ENCODE results near the gene SCLT1. TPM values are rescaled to one million over a fixed set of nuclear protein-coding genes. Genes with fewer than 3 reads are reported as not detected.
A peak's percentile ranks its signal among the peaks of the same experiment; 100 is the strongest.

The SCLT1 gene
- total and polyA plus RNA-seq, 2 donors (not counting 1 experiment from before 2014, with no cell fraction given), result 3.5 to 27.2 TPM

DNA sequence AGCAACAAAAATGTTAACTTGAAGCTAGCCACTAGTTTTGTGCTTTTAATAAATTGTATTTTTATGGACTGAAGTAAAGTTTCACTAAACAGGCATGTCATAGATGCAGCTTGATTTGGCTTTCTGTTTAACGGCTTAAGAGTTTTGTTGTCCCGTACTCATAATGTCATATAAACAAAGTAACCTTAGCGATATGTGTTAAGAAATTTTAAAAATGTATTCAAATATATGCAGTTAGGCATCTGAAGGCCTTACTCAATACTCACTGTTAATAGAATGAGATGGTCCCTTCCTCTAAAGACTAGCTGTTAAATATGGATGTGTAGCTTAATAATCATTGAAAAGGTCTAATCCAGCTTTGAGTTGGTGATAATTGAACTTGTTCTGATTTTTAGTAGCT is 1.0 kb upstream of the SCLT1 start:
- peaks cover 53% of the 10 kb centered on the region for H3K79me2 ChIP-seq (ENCODE audit: control insufficient read depth, insufficient read depth, low read length)
- no peaks in the 10 kb centered on the region for H3K27me3 Mint-ChIP-seq
- no peaks in the 10 kb centered on the region for H3K27me3 ChIP-seq (replicated peaks in 1 of 4; ENCODE audit: control extremely low read depth in 1 of 4, control insufficient read depth in 3 of 4, insufficient read depth in 4 of 4, low read length in 3 of 4)
- intact Hi-C loops (cut with micrococcal nuclease), result loop anchor here (5.0 kb wide), 2 partner anchors 177 to 1212 kb away; partner anchors contain the start of gene PLK4
- whole genome bisulfite sequencing (ENCODE audit: insufficient coverage), result no CpG with 5 or more reads among the region's 3 CpGs
- peak overlapping the region in 1 of 5 experiments; percentile 79 for H3K4me3 ChIP-seq (ENCODE audit: control extremely low read depth in 1 of 5, extremely low read depth in 1 of 5, insufficient read depth in 1 of 5, low read depth in 2 of 5, low read length in 4 of 5)
- H3K36me3 ChIP-seq (replicated peaks in 1 of 2; ENCODE audit: control extremely low read depth in 1 of 2, control insufficient read depth in 1 of 2, extremely low read depth in 1 of 2, insufficient read depth in 2 of 2, low read length in 1 of 2), result peaks cover 0 to 1% of the 10 kb centered on the region in 2 experiments
- H3K4me1 Mint-ChIP-seq, result peaks cover 37% of the 10 kb centered on the region
- ChIA-PET POLR2A (no interaction called here), CTCF (no interaction called here)
- H3K4me3 Mint-ChIP-seq, result no peak overlapping the region
- DNase-seq (no peak), ATAC-seq (ENCODE audit: low read depth) (no peak)
- H3K4me1 ChIP-seq (ENCODE audit: control insufficient read depth in 2 of 2, insufficient read depth in 2 of 2, low read length in 2 of 2), result peaks cover 22 to 43% of the 10 kb centered on the region in 2 donors
- TF ChIP-seq, protein P1, sequence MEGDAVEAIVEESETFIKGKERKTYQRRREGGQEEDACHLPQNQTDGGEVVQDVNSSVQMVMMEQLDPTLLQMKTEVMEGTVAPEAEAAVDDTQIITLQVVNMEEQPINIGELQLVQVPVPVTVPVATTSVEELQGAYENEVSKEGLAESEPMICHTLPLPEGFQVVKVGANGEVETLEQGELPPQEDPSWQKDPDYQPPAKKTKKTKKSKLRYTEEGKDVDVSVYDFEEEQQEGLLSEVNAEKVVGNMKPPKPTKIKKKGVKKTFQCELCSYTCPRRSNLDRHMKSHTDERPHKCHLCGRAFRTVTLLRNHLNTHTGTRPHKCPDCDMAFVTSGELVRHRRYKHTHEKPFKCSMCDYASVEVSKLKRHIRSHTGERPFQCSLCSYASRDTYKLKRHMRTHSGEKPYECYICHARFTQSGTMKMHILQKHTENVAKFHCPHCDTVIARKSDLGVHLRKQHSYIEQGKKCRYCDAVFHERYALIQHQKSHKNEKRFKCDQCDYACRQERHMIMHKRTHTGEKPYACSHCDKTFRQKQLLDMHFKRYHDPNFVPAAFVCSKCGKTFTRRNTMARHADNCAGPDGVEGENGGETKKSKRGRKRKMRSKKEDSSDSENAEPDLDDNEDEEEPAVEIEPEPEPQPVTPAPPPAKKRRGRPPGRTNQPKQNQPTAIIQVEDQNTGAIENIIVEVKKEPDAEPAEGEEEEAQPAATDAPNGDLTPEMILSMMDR (IDR thresholded peaks at IDR 0.05), result no peak
- TF ChIP-seq EZH2 (IDR thresholded peaks at IDR 0.05; ENCODE audit: borderline replicate concordance, insufficient read depth, low read depth, low read length, poor library complexity, severe bottlenecking), result no peak
- no peaks in the 10 kb centered on the region for H3K9me3 ChIP-seq (ENCODE audit: control extremely low read depth in 1 of 3, control insufficient read depth in 2 of 3, insufficient read depth in 1 of 3, low read length in 2 of 3)
- H3K27ac ChIP-seq (ENCODE audit: low read length in 2 of 2), result peak overlapping the region; percentile 7 to 96
- H2AFZ ChIP-seq (ENCODE audit: insufficient read depth, low read depth, low read length, poor library complexity, severe bottlenecking), result no peak overlapping the region
- H4K20me1 ChIP-seq (ENCODE audit: control insufficient read depth, insufficient read depth, low read length, poor library complexity, severe bottlenecking), result no peaks in the 10 kb centered on the region
- peak overlapping the region; percentile 77 for H3K4me2 ChIP-seq (replicated peaks; ENCODE audit: low read depth, low read length, poor library complexity, severe bottlenecking)
- H3K27ac Mint-ChIP-seq, result no peak overlapping the region
- peak overlapping the region; percentile 85 for H3K9ac ChIP-seq (ENCODE audit: low read length)
- H3K9me3 Mint-ChIP-seq (ENCODE audit: insufficient read depth), result no peaks in the 10 kb centered on the region

GRCh38 chr4:129092631-129093190 is 628 bp downstream of the SCLT1 start:
- Histone ChIP-seq H3K27ac (ENCODE audit: low read length in 2 of 2) (peak overlapping the region; percentile 95 to 96), H3K4me3 (ENCODE audit: control extremely low read depth in 1 of 5, extremely low read depth in 1 of 5, insufficient read depth in 1 of 5, low read depth in 2 of 5, low read length in 4 of 5) (peak overlapping the region; percentile 79 to 98 (median 95)), H3K4me1 (ENCODE audit: control insufficient read depth in 2 of 2, insufficient read depth in 2 of 2, low read length in 2 of 2) (peaks cover 22 to 43% of the 10 kb centered on the region in 2 donors), H3K27me3 (replicated peaks in 1 of 4; ENCODE audit: control extremely low read depth in 1 of 4, control insufficient read depth in 3 of 4, insufficient read depth in 4 of 4, low read length in 3 of 4) (no peaks in the 10 kb centered on the region), H4K20me1 (ENCODE audit: control insufficient read depth, insufficient read depth, low read length, poor library complexity, severe bottlenecking) (no peaks in the 10 kb centered on the region), H2AFZ (ENCODE audit: insufficient read depth, low read depth, low read length, poor library complexity, severe bottlenecking) (peak overlapping the region; percentile 85), H3K4me2 (replicated peaks; ENCODE audit: low read depth, low read length, poor library complexity, severe bottlenecking) (peak overlapping the region; percentile 77), H3K9ac (ENCODE audit: low read length) (peak overlapping the region; percentile 85), H3K79me2 (ENCODE audit: control insufficient read depth, insufficient read depth, low read length) (peaks cover 65% of the 10 kb centered on the region), H3K36me3 (replicated peaks in 1 of 2; ENCODE audit: control extremely low read depth in 1 of 2, control insufficient read depth in 1 of 2, extremely low read depth in 1 of 2, insufficient read depth in 2 of 2, low read length in 1 of 2) (peaks cover 0 to 1% of the 10 kb centered on the region in 2 experiments), H3K9me3 (ENCODE audit: control extremely low read depth in 1 of 3, control insufficient read depth in 2 of 3, insufficient read depth in 1 of 3, low read length in 2 of 3) (no peaks in the 10 kb centered on the region)
- no peak overlapping the region for H3K4me3 Mint-ChIP-seq
- CTCF ChIA-PET, result interaction anchor here (1.1 to 1.6 kb wide), 2 partner anchors 18 to 230 kb away, joined by 4 to 6 read pairs; no protein-coding TSS in a partner anchor
- intact Hi-C loops (cut with micrococcal nuclease), result loop anchor here (1.0 to 5.0 kb wide), 5 partner anchors 23 to 1210 kb away; partner anchors contain the start of gene PLK4
- DNase-seq, result no peak
- no peaks in the 10 kb centered on the region for H3K27me3 Mint-ChIP-seq
- no peak for ATAC-seq (ENCODE audit: low read depth)
- no peak overlapping the region for H3K27ac Mint-ChIP-seq
- WGBS (ENCODE audit: insufficient coverage), result 2% methylated on average over 5 of the region's 11 CpGs
- H3K4me1 Mint-ChIP-seq, result peaks cover 46% of the 10 kb centered on the region
- no peak for TF ChIP-seq EZH2 (IDR thresholded peaks at IDR 0.05; ENCODE audit: borderline replicate concordance, insufficient read depth, low read depth, low read length, poor library complexity, severe bottlenecking)
- TF ChIP-seq, protein P1 (IDR thresholded peaks at IDR 0.05), result no peak
- H3K9me3 Mint-ChIP-seq (ENCODE audit: insufficient read depth), result no peaks in the 10 kb centered on the region
- POLR2A ChIA-PET, result interaction anchor here (1.0 kb wide), 1 partner anchor 280 kb away, joined by 4 read pairs; no protein-coding TSS in a partner anchor

All from B cell (primary cell).